Cerebellar cortex (tissue), 1 donor: ENCODE results near the gene VPS33B.

Experiments used
- DNase-seq: peaks from one replicate; pipeline ENCODE4 v3.0.0-alpha.2; 2015; ENCODE audit warnings: low spot score

Gene VPS33B

DNA sequence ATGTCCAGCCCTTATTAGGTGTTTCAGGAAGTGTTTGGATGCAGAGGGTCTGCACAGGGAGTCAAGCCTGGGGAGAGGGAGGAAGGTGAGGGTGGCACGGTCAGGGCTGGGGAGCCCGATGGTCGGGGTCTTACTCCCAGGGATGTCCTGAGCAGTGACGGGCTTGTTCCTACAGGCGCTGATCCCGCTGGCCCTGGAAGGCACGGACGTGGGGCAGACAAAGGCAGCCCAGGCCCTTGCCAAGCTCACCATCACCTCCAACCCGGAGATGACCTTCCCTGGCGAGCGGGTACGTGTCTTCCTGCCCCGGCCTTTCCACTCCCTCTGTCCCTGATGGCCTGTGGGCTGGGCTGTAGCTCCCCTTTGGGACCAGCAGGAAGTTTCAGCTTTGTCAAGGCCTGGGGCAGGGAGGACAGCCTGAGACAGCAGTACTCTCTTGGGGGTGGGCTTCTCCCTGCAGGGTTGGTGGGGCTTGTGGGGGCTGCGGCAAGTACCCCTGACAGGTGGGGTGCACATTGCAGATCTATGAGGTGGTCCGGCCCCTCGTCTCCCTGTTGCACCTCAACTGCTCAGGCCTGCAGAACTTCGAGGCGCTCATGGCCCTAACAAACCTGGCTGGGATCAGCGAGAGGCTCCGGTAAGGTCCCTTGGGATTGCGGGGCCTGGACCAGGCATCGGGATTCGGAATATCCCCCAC lies 72.3 kb downstream of the VPS33B start:
- DNase-seq, result no peak
